Smooth muscle cell (in vitro differentiated cells): Measurements from ENCODE around the gene CLINT1. TPM values are rescaled to one million over a fixed set of nuclear protein-coding genes. Genes with fewer than 3 reads are reported as not detected.

Source experiments
- DNase-seq: peaks from one replicate; lab custom pipeline; 2025; ENCODE audit not compliant: unreplicated experiment; lab: John Stamatoyannopoulos, UW
- H2AFZ ChIP-seq: fragments of 200-600 bp; sonication (generic); 2 replicates; pipeline ENCODE4 v1.6.0; 2016; ENCODE audit warnings: antibody characterized with exemption, low read depth, mild to moderate bottlenecking
- H3F3A ChIP-seq: fragments of 200-600 bp; sonication (generic); 2 replicates; pipeline ENCODE4 v1.6.0; 2017; ENCODE audit warnings: antibody characterized with exemption, low read depth
- H3K27ac ChIP-seq: fragments of 200-600 bp; sonication (generic); 2 replicates; pipeline ENCODE4 v1.5.1; 2016; ENCODE audit warnings: low read depth, mild to moderate bottlenecking
- H3K27me3 ChIP-seq: fragments of 200-600 bp; sonication (generic); 2 replicates; pipeline ENCODE4 v1.6.1; 2016; ENCODE audit warnings: low read depth, mild to moderate bottlenecking
- H3K36me3 ChIP-seq: fragments of 200-600 bp; sonication (generic); 2 replicates; pipeline ENCODE4 v1.5.1; 2016; ENCODE audit warnings: low read depth
- H3K4me1 ChIP-seq: fragments of 200-600 bp; sonication (generic); 2 replicates; pipeline ENCODE4 v1.5.1; 2016; ENCODE audit warnings: low read depth
- H3K4me2 ChIP-seq: fragments of 200-600 bp; sonication (generic); 2 replicates; pipeline ENCODE4 v1.6.0; 2016; ENCODE audit warnings: mild to moderate bottlenecking
- H3K4me3 ChIP-seq: fragments of 200-600 bp; sonication (generic); 2 replicates; pipeline ENCODE4 v1.5.1; 2016; ENCODE audit warnings: mild to moderate bottlenecking
- H3K79me2 ChIP-seq: fragments of 200-600 bp; sonication (generic); 2 replicates; pipeline ENCODE4 v1.6.0; 2016; ENCODE audit warnings: low read depth, mild to moderate bottlenecking
- H3K9ac ChIP-seq: fragments of 200-600 bp; sonication (generic); 2 replicates; pipeline ENCODE4 v1.6.0; 2016; ENCODE audit warnings: low read depth
- H3K9me3 ChIP-seq: fragments of 200-600 bp; sonication (generic); replicated peaks from 2 replicates; pipeline ENCODE4 v1.5.1; 2016; ENCODE audit warnings: low read depth
- H4K20me1 ChIP-seq: fragments of 200-600 bp; sonication (generic); 2 replicates; pipeline ENCODE4 v1.6.0; 2016; ENCODE audit warnings: low read depth
- CTCF ChIP-seq: fragments of 200-600 bp; sonication (generic); IDR thresholded peaks from 2 replicates; pipeline ENCODE4 v1.5.1; 2017; ENCODE audit warnings: borderline replicate concordance, mild to moderate bottlenecking, antibody characterized with exemption; ENCODE audit not compliant: insufficient read depth, poor library complexity, severe bottlenecking
- WGBS: methylation state at CpG from one replicate; pipeline ENCODE4 v1.1.7; 2016; ENCODE audit warnings: low lambda C conversion rate; 5-methylcytosine and 5-hydroxymethylcytosine counted together
- polyA plus RNA-seq: library from polyadenylated mRNA; unstranded; fragments of >200 nt; fragmentation: Nextera tagmentation; extraction: Ambion mirVana; gene quantifications from 2 replicates; pipeline ENCODE4 v1.2.1, GENCODE V29; 2016
- total RNA-seq: library from RNA; depleted of rRNA; stranded (reverse); fragments of >200 nt; gene quantifications from 2 replicates; pipeline ENCODE4 v1.2.3, GENCODE V29; 2014

The CLINT1 gene
- total and polyA plus RNA-seq, 2 experiments from 2014 or later: 63.5 to 83.9 TPM

- Histone ChIP-seq H3K4me2 (no peak overlapping the region), H3K9me3 (no peaks in the 10 kb centered on the region), H3K4me1 (no peaks in the 10 kb centered on the region), H3K27ac (no peak overlapping the region), H3K27me3 (no peaks in the 10 kb centered on the region), H2AFZ (no peak overlapping the region), H3K9ac (no peak overlapping the region), H3F3A (no peaks in the 10 kb centered on the region), H4K20me1 (no peaks in the 10 kb centered on the region), H3K36me3 (no peaks in the 10 kb centered on the region), H3K4me3 (no peak overlapping the region), H3K79me2 (no peaks in the 10 kb centered on the region)
- 91% methylated on average over 4 of the region's 4 CpGs for WGBS
- no peak for DNase-seq
- no peak for TF ChIP-seq CTCF
These were observed 88.3 kb downstream of the CLINT1 start for GRCh38 chr5:157770665-157771064.

- WGBS: 64% methylated on average over 3 of the region's 3 CpGs
- DNase-seq: no peak
- TF ChIP-seq CTCF: no peak
These were observed 91.3 kb downstream of the CLINT1 start for GRCh38 chr5:157767689-157768088.

GRCh38 chr5:157766902-157767301 is 92.0 kb downstream of the CLINT1 start:
- no peak for DNase-seq
- 95% methylated on average over 1 of the region's 1 CpG for WGBS

More at GRCh38 chr5:157767689-157768088, 91.3 kb downstream of the CLINT1 start:
- H3K9me3 ChIP-seq: no peaks in the 10 kb centered on the region
- no peaks in the 10 kb centered on the region for H3K27me3 ChIP-seq
- H3K4me1 ChIP-seq: no peaks in the 10 kb centered on the region
- H3F3A ChIP-seq: no peaks in the 10 kb centered on the region
- H4K20me1 ChIP-seq: no peaks in the 10 kb centered on the region
- H3K4me3 ChIP-seq: no peak overlapping the region
- no peaks in the 10 kb centered on the region for H3K79me2 ChIP-seq
- H3K4me2 ChIP-seq: no peak overlapping the region
- H3K36me3 ChIP-seq: no peaks in the 10 kb centered on the region
- H3K27ac ChIP-seq: no peak overlapping the region
- H2AFZ ChIP-seq: no peak overlapping the region
- H3K9ac ChIP-seq: no peak overlapping the region

More at GRCh38 chr5:157766902-157767301, 92.0 kb downstream of the CLINT1 start:
- no peak overlapping the region for H3K27ac ChIP-seq
- H3K4me1 ChIP-seq: peaks cover 5% of the 10 kb centered on the region
- H3K9ac ChIP-seq: no peak overlapping the region
- no peak overlapping the region for H2AFZ ChIP-seq
- no peak for TF ChIP-seq CTCF
- no peaks in the 10 kb centered on the region for H4K20me1 ChIP-seq
- H3K36me3 ChIP-seq: no peaks in the 10 kb centered on the region
- H3K4me3 ChIP-seq: no peak overlapping the region
- no peaks in the 10 kb centered on the region for H3K9me3 ChIP-seq
- H3K27me3 ChIP-seq: no peaks in the 10 kb centered on the region
- H3K79me2 ChIP-seq: no peaks in the 10 kb centered on the region
- no peaks in the 10 kb centered on the region for H3F3A ChIP-seq
- no peak overlapping the region for H3K4me2 ChIP-seq
